ENCODE results near the gene YRDC. TPM values are rescaled to one million over a fixed set of nuclear protein-coding genes. Genes with fewer than 3 reads are reported as not detected.
A peak's percentile ranks its signal among the peaks of the same experiment; 100 is the strongest.

The YRDC gene
- polyA plus RNA-seq, 2 donors = 8.9 to 15.6 TPM

- no peaks in the 10 kb centered on the region for H3K9me3 ChIP-seq (ENCODE audit: control insufficient read depth in 2 of 2, insufficient read depth in 1 of 2, low read depth in 1 of 2, low read length in 1 of 2)
- H3K27ac ChIP-seq (ENCODE audit: low read depth in 2 of 2, low read length in 1 of 2) = no peak overlapping the region
- H3K4me1 ChIP-seq (ENCODE audit: control insufficient read depth in 2 of 2, insufficient read depth in 2 of 2, low read length in 1 of 2) = no peaks in the 10 kb centered on the region
- H3K27me3 ChIP-seq (ENCODE audit: control insufficient read depth in 1 of 2, insufficient read depth in 2 of 2, low read length in 2 of 2) = no peaks in the 10 kb centered on the region
- 82 to 90% methylated on average over 5 of the region's 5 CpGs for WGBS, 2 donors
- peaks cover 0 to 9% of the 10 kb centered on the region in 2 donors for H3K36me3 ChIP-seq (ENCODE audit: control insufficient read depth in 2 of 2, insufficient read depth in 2 of 2, low read length in 1 of 2)
- no peak overlapping the region for H3K4me3 ChIP-seq (ENCODE audit: low read depth in 1 of 2, low read length in 2 of 2)
These were observed 37.1 kb upstream of the YRDC start for GRCh38 chr1:37845049-37845646.

GRCh38 chr1:37844536-37844935, 36.5 kb upstream of the YRDC start:
- Histone ChIP-seq H3K27me3 (ENCODE audit: control insufficient read depth in 1 of 2, insufficient read depth in 2 of 2, low read length in 2 of 2) (no peaks in the 10 kb centered on the region), H3K9me3 (ENCODE audit: control insufficient read depth in 2 of 2, insufficient read depth in 1 of 2, low read depth in 1 of 2, low read length in 1 of 2) (no peaks in the 10 kb centered on the region), H3K27ac (ENCODE audit: low read depth in 2 of 2, low read length in 1 of 2) (no peak overlapping the region), H3K4me3 (ENCODE audit: low read depth in 1 of 2, low read length in 2 of 2) (no peak overlapping the region), H3K4me1 (ENCODE audit: control insufficient read depth in 2 of 2, insufficient read depth in 2 of 2, low read length in 1 of 2) (no peaks in the 10 kb centered on the region), H3K36me3 (ENCODE audit: control insufficient read depth in 2 of 2, insufficient read depth in 2 of 2, low read length in 1 of 2) (peaks cover 5 to 14% of the 10 kb centered on the region in 2 donors)

- H3K9me3 ChIP-seq (ENCODE audit: control insufficient read depth in 2 of 2, insufficient read depth in 1 of 2, low read depth in 1 of 2, low read length in 1 of 2) = no peaks in the 10 kb centered on the region
- peaks cover 10 to 17% of the 10 kb centered on the region in 2 donors for H3K36me3 ChIP-seq (ENCODE audit: control insufficient read depth in 2 of 2, insufficient read depth in 2 of 2, low read length in 1 of 2)
- H3K27ac ChIP-seq (ENCODE audit: low read depth in 2 of 2, low read length in 1 of 2) = no peak overlapping the region
- H3K4me3 ChIP-seq (ENCODE audit: low read depth in 1 of 2, low read length in 2 of 2) = no peak overlapping the region
- no peaks in the 10 kb centered on the region for H3K4me1 ChIP-seq (ENCODE audit: control insufficient read depth in 2 of 2, insufficient read depth in 2 of 2, low read length in 1 of 2)
- WGBS, 2 donors = 90 to 93% methylated on average over 3 of the region's 3 CpGs
- H3K27me3 ChIP-seq (ENCODE audit: control insufficient read depth in 1 of 2, insufficient read depth in 2 of 2, low read length in 2 of 2) = no peaks in the 10 kb centered on the region
These were observed 33.6 kb upstream of the YRDC start for GRCh38 chr1:37841652-37842051.

- no peak overlapping the region for H3K27ac ChIP-seq (ENCODE audit: low read depth in 2 of 2, low read length in 1 of 2)
- no peaks in the 10 kb centered on the region for H3K27me3 ChIP-seq (ENCODE audit: control insufficient read depth in 1 of 2, insufficient read depth in 2 of 2, low read length in 2 of 2)
- whole genome bisulfite sequencing, 2 donors = 75 to 81% methylated on average over 1 of the region's 1 CpG
- H3K4me1 ChIP-seq (ENCODE audit: control insufficient read depth in 2 of 2, insufficient read depth in 2 of 2, low read length in 1 of 2) = no peaks in the 10 kb centered on the region
- no peaks in the 10 kb centered on the region for H3K9me3 ChIP-seq (ENCODE audit: control insufficient read depth in 2 of 2, insufficient read depth in 1 of 2, low read depth in 1 of 2, low read length in 1 of 2)
- H3K36me3 ChIP-seq (ENCODE audit: control insufficient read depth in 2 of 2, insufficient read depth in 2 of 2, low read length in 1 of 2) = peaks cover 10 to 17% of the 10 kb centered on the region in 2 donors
- H3K4me3 ChIP-seq (ENCODE audit: low read depth in 1 of 2, low read length in 2 of 2) = no peak overlapping the region
These were observed 32.7 kb upstream of the YRDC start for GRCh38 chr1:37840711-37841110.

- 92 to 93% methylated on average over 10 of the region's 10 CpGs for WGBS, 2 donors
- Histone ChIP-seq H3K4me1 (ENCODE audit: control insufficient read depth in 2 of 2, insufficient read depth in 2 of 2, low read length in 1 of 2) (no peaks in the 10 kb centered on the region), H3K27me3 (ENCODE audit: control insufficient read depth in 1 of 2, insufficient read depth in 2 of 2, low read length in 2 of 2) (no peaks in the 10 kb centered on the region), H3K9me3 (ENCODE audit: control insufficient read depth in 2 of 2, insufficient read depth in 1 of 2, low read depth in 1 of 2, low read length in 1 of 2) (no peaks in the 10 kb centered on the region), H3K4me3 (ENCODE audit: low read depth in 1 of 2, low read length in 2 of 2) (no peak overlapping the region), H3K36me3 (ENCODE audit: control insufficient read depth in 2 of 2, insufficient read depth in 2 of 2, low read length in 1 of 2) (peaks cover 10 to 25% of the 10 kb centered on the region in 2 donors), H3K27ac (ENCODE audit: low read depth in 2 of 2, low read length in 1 of 2) (no peak overlapping the region)
These were observed 31.7 kb upstream of the YRDC start for GRCh38 chr1:37839676-37840075.

- WGBS, 2 donors = 68 to 83% methylated on average over 3 of the region's 3 CpGs
- Histone ChIP-seq H3K27me3 (ENCODE audit: control insufficient read depth in 1 of 2, insufficient read depth in 2 of 2, low read length in 2 of 2) (no peaks in the 10 kb centered on the region), H3K36me3 (ENCODE audit: control insufficient read depth in 2 of 2, insufficient read depth in 2 of 2, low read length in 1 of 2) (peaks cover 14 to 34% of the 10 kb centered on the region in 2 donors)
These were observed 28.8 kb upstream of the YRDC start for GRCh38 chr1:37836788-37837187.

GRCh38 chr1:37831809-37832208, 23.8 kb upstream of the YRDC start:
- Histone ChIP-seq H3K9me3 (ENCODE audit: control insufficient read depth in 2 of 2, insufficient read depth in 1 of 2, low read depth in 1 of 2, low read length in 1 of 2) (no peaks in the 10 kb centered on the region), H3K27ac (ENCODE audit: low read depth in 2 of 2, low read length in 1 of 2) (no peak overlapping the region), H3K4me1 (ENCODE audit: control insufficient read depth in 2 of 2, insufficient read depth in 2 of 2, low read length in 1 of 2) (no peaks in the 10 kb centered on the region), H3K4me3 (ENCODE audit: low read depth in 1 of 2, low read length in 2 of 2) (no peak overlapping the region), H3K27me3 (ENCODE audit: control insufficient read depth in 1 of 2, insufficient read depth in 2 of 2, low read length in 2 of 2) (no peaks in the 10 kb centered on the region), H3K36me3 (ENCODE audit: control insufficient read depth in 2 of 2, insufficient read depth in 2 of 2, low read length in 1 of 2) (peaks cover 6 to 17% of the 10 kb centered on the region in 2 donors)
- 82 to 85% methylated on average over 2 of the region's 2 CpGs for WGBS, 2 donors

More at GRCh38 chr1:37836788-37837187, 28.8 kb upstream of the YRDC start:
- H3K9me3 ChIP-seq (ENCODE audit: control insufficient read depth in 2 of 2, insufficient read depth in 1 of 2, low read depth in 1 of 2, low read length in 1 of 2) = no peaks in the 10 kb centered on the region
- no peaks in the 10 kb centered on the region for H3K4me1 ChIP-seq (ENCODE audit: control insufficient read depth in 2 of 2, insufficient read depth in 2 of 2, low read length in 1 of 2)
- no peak overlapping the region for H3K4me3 ChIP-seq (ENCODE audit: low read depth in 1 of 2, low read length in 2 of 2)
- H3K27ac ChIP-seq (ENCODE audit: low read depth in 2 of 2, low read length in 1 of 2) = no peak overlapping the region

GRCh38 chr1:37831109-37831508, 23.1 kb upstream of the YRDC start:
- WGBS, 2 donors = 91 to 95% methylated on average over 4 of the region's 4 CpGs
- H3K27ac ChIP-seq (ENCODE audit: low read depth in 2 of 2, low read length in 1 of 2) = no peak overlapping the region
- peaks cover 6 to 17% of the 10 kb centered on the region in 2 donors for H3K36me3 ChIP-seq (ENCODE audit: control insufficient read depth in 2 of 2, insufficient read depth in 2 of 2, low read length in 1 of 2)
- H3K4me3 ChIP-seq (ENCODE audit: low read depth in 1 of 2, low read length in 2 of 2) = no peak overlapping the region
- H3K4me1 ChIP-seq (ENCODE audit: control insufficient read depth in 2 of 2, insufficient read depth in 2 of 2, low read length in 1 of 2) = no peaks in the 10 kb centered on the region
- H3K9me3 ChIP-seq (ENCODE audit: control insufficient read depth in 2 of 2, insufficient read depth in 1 of 2, low read depth in 1 of 2, low read length in 1 of 2) = no peaks in the 10 kb centered on the region
- H3K27me3 ChIP-seq (ENCODE audit: control insufficient read depth in 1 of 2, insufficient read depth in 2 of 2, low read length in 2 of 2) = no peaks in the 10 kb centered on the region

- Histone ChIP-seq H3K27me3 (ENCODE audit: control insufficient read depth in 1 of 2, insufficient read depth in 2 of 2, low read length in 2 of 2) (no peaks in the 10 kb centered on the region), H3K36me3 (ENCODE audit: control insufficient read depth in 2 of 2, insufficient read depth in 2 of 2, low read length in 1 of 2) (peaks cover 2 to 6% of the 10 kb centered on the region in 2 donors), H3K9me3 (ENCODE audit: control insufficient read depth in 2 of 2, insufficient read depth in 1 of 2, low read depth in 1 of 2, low read length in 1 of 2) (no peaks in the 10 kb centered on the region), H3K27ac (ENCODE audit: low read depth in 2 of 2, low read length in 1 of 2) (peak overlapping the region; percentile 36 to 73), H3K4me1 (ENCODE audit: control insufficient read depth in 2 of 2, insufficient read depth in 2 of 2, low read length in 1 of 2) (peaks cover 0 to 4% of the 10 kb centered on the region in 2 donors), H3K4me3 (ENCODE audit: low read depth in 1 of 2, low read length in 2 of 2) (no peak overlapping the region)
- WGBS, 2 donors = 77 to 79% methylated on average over 12 of the region's 12 CpGs
These were observed 20.5 kb upstream of the YRDC start for GRCh38 chr1:37828410-37829074.

- WGBS, 2 donors = 49 to 56% methylated on average over 2 of the region's 2 CpGs
- Histone ChIP-seq H3K4me3 (ENCODE audit: low read depth in 1 of 2, low read length in 2 of 2) (no peak overlapping the region), H3K9me3 (ENCODE audit: control insufficient read depth in 2 of 2, insufficient read depth in 1 of 2, low read depth in 1 of 2, low read length in 1 of 2) (no peaks in the 10 kb centered on the region), H3K27ac (ENCODE audit: low read depth in 2 of 2, low read length in 1 of 2) (peak overlapping the region; percentile 21 to 40), H3K4me1 (ENCODE audit: control insufficient read depth in 2 of 2, insufficient read depth in 2 of 2, low read length in 1 of 2) (peaks cover 0 to 4% of the 10 kb centered on the region in 2 donors), H3K36me3 (ENCODE audit: control insufficient read depth in 2 of 2, insufficient read depth in 2 of 2, low read length in 1 of 2) (peaks cover 10 to 13% of the 10 kb centered on the region in 2 donors), H3K27me3 (ENCODE audit: control insufficient read depth in 1 of 2, insufficient read depth in 2 of 2, low read length in 2 of 2) (no peaks in the 10 kb centered on the region)
These were observed 17.5 kb upstream of the YRDC start for GRCh38 chr1:37825506-37825905.

Data from esophagus (tissue), 2 donors.